Measurements from ENCODE around the gene DOLK.

The DOLK gene

DNA sequence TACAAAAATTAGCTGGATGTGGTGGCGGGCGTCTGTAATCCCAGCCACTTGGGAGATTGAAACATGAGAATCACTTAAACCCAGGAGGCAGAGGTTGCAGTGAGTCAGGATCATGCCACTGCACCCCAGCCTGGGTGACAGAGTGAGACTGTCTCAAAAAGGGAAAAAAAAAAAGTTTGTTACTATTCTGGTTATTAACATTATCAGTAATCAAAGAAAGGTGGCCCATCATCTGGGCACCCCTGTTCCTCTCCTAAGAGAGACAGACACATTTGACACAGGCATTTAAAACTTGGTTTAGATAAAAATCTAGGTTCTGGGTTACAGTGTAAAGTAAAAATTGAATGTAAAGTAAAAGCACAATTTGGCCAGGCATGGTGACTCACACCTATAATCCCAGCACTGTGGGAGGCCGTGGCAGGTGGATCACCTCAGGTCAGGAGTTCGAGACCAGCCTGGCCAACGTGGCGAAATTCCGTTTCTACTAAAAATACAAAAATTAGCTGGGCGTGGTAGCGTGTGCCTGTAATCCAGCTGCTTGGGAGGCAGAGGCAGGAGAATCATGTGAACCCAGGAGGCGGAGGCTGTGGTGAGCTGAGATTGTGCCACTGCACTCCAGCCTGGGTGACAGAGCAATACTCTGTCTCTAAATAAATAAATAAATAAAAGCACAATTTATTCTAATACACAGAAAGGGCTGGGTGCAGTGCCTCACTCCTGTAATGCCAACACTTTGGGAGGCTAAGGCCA is 43.4 kb downstream of the DOLK start:
- DNase-seq: no peak

DNA sequence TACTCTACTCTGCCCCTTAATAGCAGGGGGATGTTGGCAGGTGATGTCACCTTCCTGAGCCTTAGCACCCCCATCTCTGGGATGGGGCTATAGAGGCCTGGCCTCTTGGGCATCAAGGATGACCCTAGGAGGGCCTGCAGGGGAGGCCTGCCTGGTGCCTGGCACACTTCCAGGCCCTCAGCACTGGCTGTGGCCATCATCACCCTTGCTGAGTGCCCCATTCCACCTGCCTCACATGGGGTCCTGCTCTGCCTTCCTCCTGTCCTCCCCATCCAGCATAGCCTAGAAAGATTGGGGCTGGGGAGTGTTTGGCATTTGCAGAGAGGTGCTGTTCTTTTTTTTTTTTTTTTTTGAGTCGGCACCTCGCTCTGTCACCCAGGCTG is 44.3 kb downstream of the DOLK start:
- no peak for DNase-seq

DNA sequence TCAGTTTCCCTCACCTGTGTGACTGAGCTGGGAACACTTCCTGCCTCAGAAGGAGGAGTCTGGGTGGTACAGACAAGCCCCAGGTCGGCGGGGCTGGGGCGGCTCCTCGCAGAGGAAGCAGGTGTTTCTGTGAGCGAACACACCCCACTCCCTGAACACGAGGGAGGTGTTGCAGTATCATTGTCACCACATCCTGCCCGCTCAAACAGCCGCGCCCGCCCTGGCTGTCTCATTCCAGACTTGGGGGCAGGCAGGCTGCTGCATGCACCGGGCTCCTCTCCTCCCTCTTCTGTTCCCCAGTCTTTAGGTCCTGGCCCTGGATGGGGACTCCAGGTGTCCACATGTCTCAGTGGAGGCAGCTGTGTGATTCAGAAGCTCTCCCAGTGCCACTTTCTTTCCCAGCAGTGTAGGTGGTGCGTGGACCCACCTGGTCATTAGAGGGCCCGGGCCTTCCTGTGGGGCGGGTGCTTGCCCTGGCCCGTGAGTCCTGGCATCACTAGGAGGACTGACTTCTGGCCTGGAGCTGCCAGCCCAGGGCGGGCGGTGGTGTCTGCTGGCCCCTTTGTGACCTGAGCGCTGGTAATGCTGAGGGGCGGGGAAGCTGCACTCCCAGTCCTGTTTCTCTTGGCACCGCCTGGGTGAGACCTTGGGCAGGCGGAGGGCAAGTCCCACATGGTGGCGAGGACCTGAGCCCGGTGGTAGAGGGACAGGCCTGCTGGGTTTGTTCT is 44.9 kb downstream of the DOLK start:
- peak; percentile 76 for DNase-seq

DNA sequence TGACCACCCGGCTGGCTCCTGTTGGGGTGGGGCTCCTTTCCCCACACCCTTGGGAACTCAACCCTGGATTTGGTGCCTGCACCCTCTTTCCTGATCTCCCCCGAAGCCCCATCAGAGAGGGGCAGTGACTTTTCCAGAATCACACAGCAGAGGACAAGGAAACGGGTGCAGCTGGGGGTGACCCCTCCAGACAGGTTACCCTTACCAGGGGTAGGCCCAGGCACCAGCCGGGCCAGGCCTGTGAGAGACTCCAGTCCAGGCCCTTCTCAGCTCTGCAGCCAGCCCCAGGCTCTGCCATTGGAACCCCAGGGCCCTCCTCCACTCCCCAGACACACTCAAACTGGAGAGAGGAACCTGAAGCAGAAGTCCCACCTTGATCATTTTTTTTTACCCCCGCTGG is 45.6 kb downstream of the DOLK start:
- no peak for DNase-seq

DNA sequence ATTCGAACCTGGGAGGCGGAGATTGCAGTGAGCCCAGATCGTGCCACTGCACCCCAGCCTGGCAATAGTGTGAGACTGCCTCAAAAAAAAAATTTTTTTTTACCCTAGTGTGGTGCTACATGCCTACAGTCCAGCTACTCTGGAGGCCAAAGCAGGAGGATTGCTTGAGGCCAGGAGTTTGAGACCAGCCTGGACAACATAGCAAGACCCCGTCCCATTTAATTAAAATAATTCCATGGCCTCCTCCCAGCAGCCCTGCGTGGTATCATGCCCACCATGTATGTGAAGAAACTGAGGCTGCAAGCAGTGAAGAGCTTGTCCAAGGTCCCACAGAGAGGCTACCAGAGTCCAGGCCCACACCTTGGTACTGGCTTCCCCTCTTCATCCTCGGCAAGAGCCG is 46.0 kb downstream of the DOLK start:
- DNase-seq: no peak

DNA sequence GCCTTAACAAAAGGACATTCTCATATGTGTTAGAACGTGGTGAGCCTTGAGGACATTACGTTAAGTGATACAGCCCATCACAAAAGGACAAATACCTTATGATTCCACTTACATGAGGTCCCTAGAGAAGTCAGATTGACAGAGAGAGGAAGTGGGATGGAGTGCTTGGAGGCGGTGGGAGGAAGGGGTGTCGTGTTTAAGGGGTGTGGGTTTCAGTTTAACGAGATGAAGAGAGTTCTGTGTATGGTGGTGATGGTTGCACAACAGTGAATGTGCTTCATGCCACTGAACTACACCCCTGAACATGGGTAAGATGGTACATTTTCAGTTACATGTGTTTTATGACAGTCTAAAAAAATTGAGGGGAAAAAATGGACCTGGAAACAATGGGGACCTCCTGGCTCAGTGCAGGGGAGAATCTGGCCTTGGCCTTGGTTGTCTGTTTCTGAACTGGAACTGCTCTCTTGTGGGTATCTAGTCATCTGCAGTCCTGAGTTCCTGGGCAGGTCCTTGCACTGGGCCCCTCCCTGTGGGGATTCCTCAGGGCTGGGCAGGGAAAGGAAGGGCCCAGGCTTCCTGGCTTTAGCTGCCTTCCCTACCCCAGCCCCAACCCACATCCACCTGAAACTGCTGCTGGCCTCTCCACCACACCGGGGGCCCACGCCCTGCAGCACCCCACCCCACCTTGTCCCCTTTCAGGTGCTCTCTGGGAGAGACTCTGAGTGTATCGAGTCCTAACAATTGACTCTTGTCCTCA is 47.7 kb downstream of the DOLK start:
- DNase-seq: no peak

DNA sequence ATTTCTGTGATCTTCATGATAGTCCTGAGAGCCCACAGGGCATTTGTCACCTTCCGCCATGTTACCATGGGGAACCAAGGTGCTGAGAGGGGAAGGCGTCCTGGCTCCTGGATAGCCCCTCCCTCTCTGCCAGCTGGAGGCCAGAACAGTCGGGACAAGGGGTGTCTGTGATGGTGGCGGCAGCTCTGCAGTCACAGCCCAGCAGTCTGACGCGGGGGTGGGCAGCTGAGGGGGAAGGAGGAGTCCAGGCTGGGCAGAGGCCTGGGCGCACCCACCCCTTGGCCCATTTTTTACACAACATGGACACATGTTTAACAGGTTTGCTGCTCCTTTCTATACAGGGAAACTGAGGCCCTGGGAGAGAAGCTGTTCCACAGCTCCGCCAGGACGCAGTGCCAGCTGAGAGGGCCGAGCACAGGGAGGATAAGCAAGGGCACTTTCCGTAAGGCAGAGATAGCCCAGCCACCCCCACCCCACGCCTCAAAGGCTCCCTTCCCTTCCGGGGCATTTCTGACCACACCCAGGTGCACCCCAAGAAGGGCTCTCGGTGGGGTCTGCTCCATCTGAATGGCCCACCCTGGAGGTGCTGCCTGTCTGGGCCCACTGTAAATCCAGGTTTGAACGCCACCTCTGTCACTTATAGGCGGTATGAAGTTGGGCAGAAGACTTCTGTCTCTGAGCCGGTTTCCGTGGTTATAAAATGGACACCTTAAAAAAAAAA is 48.4 kb downstream of the DOLK start:
- no peak for DNase-seq

DNA sequence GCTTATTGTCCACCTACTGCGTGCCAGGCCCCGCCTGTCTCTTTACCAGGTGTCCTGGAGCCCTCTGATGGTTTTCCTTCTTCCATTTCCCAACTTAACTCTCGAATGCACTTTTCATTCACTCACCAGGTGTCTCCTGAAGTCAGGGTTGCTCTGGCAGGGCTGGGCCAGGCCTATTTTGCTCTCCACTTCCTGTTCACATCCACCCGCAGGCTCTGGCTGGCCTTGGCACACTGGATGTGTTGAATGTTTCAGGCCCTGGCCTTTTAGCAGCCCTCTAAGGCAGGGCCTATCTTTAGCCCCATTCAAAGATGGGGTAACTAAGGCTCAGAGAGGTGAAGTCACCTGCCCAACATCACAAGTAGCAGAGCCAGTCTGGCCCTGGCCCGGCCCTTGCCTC is 49.0 kb downstream of the DOLK start:
- DNase-seq: no peak

DNA sequence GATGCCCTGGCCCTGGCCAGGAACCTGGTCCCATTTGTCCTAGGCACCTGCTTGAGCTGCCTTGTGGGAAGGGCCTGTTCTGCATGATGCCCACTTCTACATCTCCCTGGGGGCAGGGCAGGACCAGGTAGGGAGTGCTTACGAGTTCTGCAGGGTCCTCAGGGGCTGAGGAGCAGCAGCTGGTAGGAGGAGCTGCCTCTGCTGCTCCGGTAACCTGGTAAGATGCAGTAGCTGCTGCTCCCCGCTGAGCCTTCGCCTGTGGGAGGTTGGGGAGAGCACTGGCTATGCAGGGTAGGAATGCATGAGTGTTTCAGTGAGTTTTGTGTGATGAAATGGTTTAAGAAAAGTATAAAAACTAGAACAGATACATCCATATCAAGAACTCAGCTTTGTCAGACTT is 51.8 kb downstream of the DOLK start:
- no peak for DNase-seq
